Measurements from ENCODE around the gene ECM1. TPM values are rescaled to one million over a fixed set of nuclear protein-coding genes. Genes with fewer than 3 reads are reported as not detected.

ECM1 gene
- total and polyA plus RNA-seq, 2 of the 8 experiments (the other 6 are each of a cell fraction or from before 2014, with no cell fraction given): 0.95 to 0.98 TPM

DNA sequence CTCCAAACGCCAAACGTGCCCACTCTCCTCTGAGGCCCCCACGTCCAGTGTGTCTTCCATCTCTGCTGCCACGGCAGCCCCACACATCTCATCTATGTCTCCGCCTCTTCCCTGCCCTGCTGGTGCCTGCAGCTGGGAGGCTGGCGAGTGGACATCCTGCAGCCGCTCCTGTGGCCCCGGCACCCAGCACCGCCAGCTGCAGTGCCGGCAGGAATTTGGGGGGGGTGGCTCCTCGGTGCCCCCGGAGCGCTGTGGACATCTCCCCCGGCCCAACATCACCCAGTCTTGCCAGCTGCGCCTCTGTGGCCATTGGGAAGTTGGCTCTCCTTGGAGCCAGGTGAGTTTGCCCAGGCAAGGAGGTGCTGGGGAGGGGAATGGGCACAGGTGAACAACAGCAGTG, 49.9 kb downstream of the ECM1 start (continued):
- TF ChIP-seq, protein P1, sequence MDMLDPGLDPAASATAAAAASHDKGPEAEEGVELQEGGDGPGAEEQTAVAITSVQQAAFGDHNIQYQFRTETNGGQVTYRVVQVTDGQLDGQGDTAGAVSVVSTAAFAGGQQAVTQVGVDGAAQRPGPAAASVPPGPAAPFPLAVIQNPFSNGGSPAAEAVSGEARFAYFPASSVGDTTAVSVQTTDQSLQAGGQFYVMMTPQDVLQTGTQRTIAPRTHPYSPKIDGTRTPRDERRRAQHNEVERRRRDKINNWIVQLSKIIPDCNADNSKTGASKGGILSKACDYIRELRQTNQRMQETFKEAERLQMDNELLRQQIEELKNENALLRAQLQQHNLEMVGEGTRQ (IDR thresholded peaks at IDR 0.05; ENCODE audit: low read length): no peak
